NCI-H1105 treated with DMSO at 0.1 percent for 48 hours (cell line): ENCODE results near the gene NDUFAF4.
A peak's percentile ranks its signal among the peaks of the same experiment; 100 is the strongest.

ENCODE experiments used
- DNase-seq: peaks from one replicate; lab custom pipeline; 2025; lab: John Stamatoyannopoulos, UW

Gene NDUFAF4

GRCh38 chr6:96897396-96898240 is at the start of gene NDUFAF4:
Gene NDUFAF4 (minus strand): TSS chr6:96897891. CDS start chr6:96897801, 90 bp downstream.
- peak; percentile 95 for DNase-seq

- DNase-seq, result no peak
Measured at GRCh38 chr6:96947055-96947454, 49.4 kb upstream of the NDUFAF4 start.

GRCh38 chr6:96943555-96944215 is 46.0 kb upstream of the NDUFAF4 start:
- no peak for DNase-seq

GRCh38 chr6:96942676-96943075 is 45.0 kb upstream of the NDUFAF4 start:
- DNase-seq, result no peak

- no peak for DNase-seq
Measured at GRCh38 chr6:96940322-96940721, 42.6 kb upstream of the NDUFAF4 start.

- DNase-seq, result peak; percentile 50
Measured at GRCh38 chr6:96939007-96939805, 41.5 kb upstream of the NDUFAF4 start.

GRCh38 chr6:96934087-96934486 is 36.4 kb upstream of the NDUFAF4 start:
- no peak for DNase-seq

GRCh38 chr6:96931198-96931597 is 33.5 kb upstream of the NDUFAF4 start:
- no peak for DNase-seq

GRCh38 chr6:96929741-96930140 is 32.0 kb upstream of the NDUFAF4 start:
- no peak for DNase-seq

GRCh38 chr6:96927660-96928059 is 30.0 kb upstream of the NDUFAF4 start:
- DNase-seq, result no peak

- DNase-seq, result no peak
Measured at GRCh38 chr6:96926425-96926824, 28.7 kb upstream of the NDUFAF4 start.

- DNase-seq, result no peak
Measured at GRCh38 chr6:96925290-96925687, 27.6 kb upstream of the NDUFAF4 start.

- peak; percentile 92 for DNase-seq
Measured at GRCh38 chr6:96923871-96924493, 26.3 kb upstream of the NDUFAF4 start.

- no peak for DNase-seq
Measured at GRCh38 chr6:96923400-96923799, 25.7 kb upstream of the NDUFAF4 start.

- DNase-seq, result no peak
Measured at GRCh38 chr6:96917098-96917497, 19.4 kb upstream of the NDUFAF4 start.

- DNase-seq, result no peak
Measured at GRCh38 chr6:96913621-96914020, 15.9 kb upstream of the NDUFAF4 start.

GRCh38 chr6:96911751-96912150 is 14.1 kb upstream of the NDUFAF4 start:
- no peak for DNase-seq

- DNase-seq, result no peak
Measured at GRCh38 chr6:96911171-96911570, 13.5 kb upstream of the NDUFAF4 start.

- DNase-seq, result no peak
Measured at GRCh38 chr6:96909811-96910210, 12.1 kb upstream of the NDUFAF4 start.

GRCh38 chr6:96907498-96907897 is 9.8 kb upstream of the NDUFAF4 start:
- DNase-seq, result no peak

GRCh38 chr6:96900873-96901272 is 3.2 kb upstream of the NDUFAF4 start:
- DNase-seq, result no peak

GRCh38 chr6:96899451-96899998 is 1.8 kb upstream of the NDUFAF4 start:
- DNase-seq, result no peak
